Astrocyte of the cerebellum (primary cell): Measurements from ENCODE around the gene SEMA5A.

ENCODE experiments used
- DNase-seq: peaks from one replicate; pipeline ENCODE4 v3.0.0-alpha.2; 2011; ENCODE audit warnings: low read depth
- H3K4me3 ChIP-seq: 2 replicates; pipeline ENCODE4 v1.5.1; 2011; ENCODE audit warnings: mild to moderate bottlenecking, low read depth, low read length, moderate library complexity
- CTCF ChIP-seq: IDR thresholded peaks from 2 replicates; pipeline ENCODE4 v1.5.1; 2012; ENCODE audit warnings: low read length, low read depth, moderate library complexity, mild to moderate bottlenecking; ENCODE audit errors: missing control alignments
- in situ Hi-C: cut with HindIII; loops from 2 replicates; pipeline ENCODE4 v1.10.0; 2017; ENCODE audit warnings: low sequenced_read_pairs

Gene SEMA5A

DNA sequence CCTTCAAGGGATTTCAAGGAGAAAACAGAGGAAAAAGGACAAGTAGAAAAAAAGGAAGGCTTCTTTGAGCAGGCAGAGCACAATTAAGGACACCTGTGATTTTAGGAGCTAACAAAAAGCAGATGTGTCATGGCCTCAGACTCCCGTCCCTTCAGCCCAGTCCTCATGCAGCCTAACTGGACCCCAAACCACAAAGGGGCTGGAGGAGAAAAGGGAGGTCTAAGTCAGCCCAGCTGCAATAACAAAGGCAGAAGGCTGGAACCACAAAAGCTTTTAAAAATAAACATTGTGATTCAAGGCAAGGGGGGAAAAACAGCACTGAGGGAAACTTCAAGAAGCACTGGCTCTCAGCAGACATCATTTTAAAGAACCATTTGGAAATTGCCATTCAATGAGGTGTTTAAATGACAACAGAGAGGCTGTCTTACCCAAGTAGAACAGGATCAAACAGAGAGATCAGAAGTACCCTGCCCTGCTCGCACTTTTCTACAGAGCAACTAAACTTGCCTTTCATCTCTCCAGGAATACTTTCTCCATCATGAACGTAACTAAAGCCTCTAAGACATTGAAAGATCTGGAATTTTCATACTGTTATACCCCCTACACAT is 89.3 kb downstream of the SEMA5A start:
- TF ChIP-seq CTCF = no peak
- H3K4me3 ChIP-seq = no peak overlapping the region
- peak; percentile 89 for DNase-seq
- in situ Hi-C loops = loop anchor here (5.0 kb wide), 1 partner anchor 41 kb away; no protein-coding TSS in a partner anchor

DNA sequence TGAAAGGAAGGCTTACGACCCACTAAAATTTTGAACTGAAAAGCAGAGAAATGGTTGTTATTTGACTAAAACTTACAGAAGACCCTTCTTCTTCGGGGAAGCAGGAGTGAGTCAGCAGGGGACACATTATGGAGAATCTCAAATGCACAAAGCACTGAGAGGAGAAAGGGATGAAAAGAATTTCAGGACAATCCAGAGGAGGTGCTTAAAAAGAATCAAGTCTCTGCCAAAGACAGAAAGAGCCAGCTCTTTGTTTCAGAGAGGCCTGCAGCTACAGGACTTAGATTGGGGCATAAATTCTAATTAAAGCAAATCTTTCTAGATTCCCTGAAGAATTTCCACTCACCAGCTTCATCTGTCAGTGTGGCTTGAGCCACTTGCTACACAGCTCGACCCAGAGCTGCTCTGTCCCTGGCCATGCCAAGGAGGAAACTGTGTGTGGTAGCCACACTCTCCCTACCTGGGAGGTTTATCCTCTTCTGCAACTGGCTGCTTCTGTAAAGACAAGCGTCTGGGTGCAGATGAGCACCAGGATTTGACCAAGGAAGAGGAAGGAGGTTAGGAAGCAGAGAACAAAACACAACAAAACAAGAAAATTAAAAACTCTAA is 89.9 kb downstream of the SEMA5A start:
- no peak for DNase-seq
- no peak overlapping the region for H3K4me3 ChIP-seq
- TF ChIP-seq CTCF = no peak
- in situ Hi-C loops = loop anchor here (5.0 kb wide), 1 partner anchor 41 kb away; no protein-coding TSS in a partner anchor

DNA sequence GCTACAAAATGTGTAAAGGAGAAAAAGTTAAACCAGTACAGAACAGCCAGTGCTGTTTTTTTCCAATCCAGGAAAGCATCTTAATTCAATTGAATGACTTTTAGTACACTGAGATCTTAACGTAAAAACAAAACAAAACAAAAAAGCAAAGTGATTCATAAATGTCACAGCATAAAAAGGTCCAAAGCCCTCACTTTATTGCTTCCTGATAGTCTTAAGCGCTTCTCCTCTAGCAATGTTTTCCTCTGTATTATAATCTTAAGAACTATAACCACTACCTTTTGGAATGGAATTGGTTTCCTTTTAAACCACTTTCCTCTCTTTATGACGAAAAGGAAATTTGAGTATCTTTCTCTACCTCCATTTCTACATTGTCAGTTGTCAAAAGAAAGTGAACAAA is 91.4 kb downstream of the SEMA5A start:
- no peak overlapping the region for H3K4me3 ChIP-seq
- no peak for TF ChIP-seq CTCF
- DNase-seq = no peak
- in situ Hi-C loops = no loop called here

GRCh38 chr5:9454012-9454481 is 91.8 kb downstream of the SEMA5A start:
- no peak for TF ChIP-seq CTCF
- in situ Hi-C loops = no loop called here
- H3K4me3 ChIP-seq = no peak overlapping the region
- no peak for DNase-seq

GRCh38 chr5:9453480-9454011 is 92.3 kb downstream of the SEMA5A start:
- no peak for DNase-seq
- no peak overlapping the region for H3K4me3 ChIP-seq
- in situ Hi-C loops = no loop called here
- no peak for TF ChIP-seq CTCF

DNA sequence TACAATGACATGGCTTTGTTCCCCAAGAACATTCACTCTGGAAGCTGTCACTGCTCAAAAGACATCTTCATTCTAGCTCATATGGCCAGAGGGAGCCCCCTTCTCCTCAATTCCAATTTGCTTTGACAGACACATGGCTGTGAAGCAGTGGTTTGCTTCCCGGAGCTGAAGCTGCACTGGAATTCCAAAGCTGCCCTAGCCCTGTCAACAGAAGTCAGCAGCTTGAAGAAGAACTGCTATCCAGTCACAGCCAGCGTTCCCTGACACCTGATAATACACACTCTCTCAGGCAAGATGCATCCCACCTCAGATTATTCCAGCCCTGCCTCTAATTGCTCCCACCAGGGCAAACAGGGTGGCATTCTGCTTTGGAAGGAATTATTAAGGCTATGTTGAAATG is 93.7 kb downstream of the SEMA5A start:
- no peak for DNase-seq
- H3K4me3 ChIP-seq = no peak overlapping the region
- in situ Hi-C loops = no loop called here
- no peak for TF ChIP-seq CTCF
